Measurements from ENCODE around the gene CCS. TPM values are rescaled to one million over a fixed set of nuclear protein-coding genes. Genes with fewer than 3 reads are reported as not detected.
"Not testable (repeated sequence)": the region's sequence is repeated elsewhere in the genome, so short reads cannot be mapped to it uniquely, and the experiment has no call there.

CCS gene
- total and polyA plus RNA-seq, 2 of the 4 experiments (the other 2 are of a cell fraction): 20.1 to 53.0 TPM

DNA sequence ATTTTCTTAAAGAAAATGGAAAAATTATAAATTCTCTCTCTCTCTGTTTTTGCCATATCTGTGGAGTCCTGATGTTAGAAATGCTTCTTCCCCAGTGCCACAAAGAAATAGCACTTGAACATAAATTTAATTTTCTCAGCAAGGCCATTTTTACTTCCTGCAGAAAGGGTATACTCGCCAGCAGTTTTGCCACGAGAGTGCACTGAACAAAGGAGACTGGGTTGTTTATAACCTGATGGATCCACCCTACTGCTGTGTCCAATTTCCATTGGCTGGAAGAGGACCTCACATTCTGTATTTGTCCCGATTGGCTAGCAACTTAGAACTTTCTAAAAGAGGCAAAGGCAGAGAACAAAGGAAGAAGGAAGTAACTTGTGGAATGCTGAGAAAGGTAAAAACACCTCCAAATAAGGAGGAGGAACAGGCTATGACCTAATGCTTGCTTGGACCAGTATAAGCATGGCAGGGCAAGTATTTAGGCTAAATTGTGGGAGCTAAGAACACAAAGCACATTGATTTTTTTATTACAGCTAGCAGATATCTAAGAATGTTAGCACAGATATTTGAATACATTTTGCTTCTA is 10.3 kb upstream of the CCS start:
- H2BK15ac ChIP-seq (ENCODE audit: low read depth, low read length); H4K8ac ChIP-seq (ENCODE audit: low read depth in 2 of 2, low read length in 2 of 2); H3K27me3 ChIP-seq (ENCODE audit: control insufficient read depth, insufficient read depth, low read length); DNase-seq; CTCF ChIA-PET; H3K4me1 ChIP-seq (ENCODE audit: control insufficient read depth, insufficient read depth, low read length); H3K9me3 ChIP-seq (ENCODE audit: control insufficient read depth, insufficient read depth, low read length); H4K5ac ChIP-seq (ENCODE audit: low read depth, low read length); H3K4me2 ChIP-seq (ENCODE audit: low read depth, low read length); H3K18ac ChIP-seq (ENCODE audit: low read depth, low read length); BruUV-seq (replicated peaks); H3K4ac ChIP-seq (ENCODE audit: low read depth, low read length); POLR2A ChIA-PET (ENCODE audit: unreplicated experiment); H3K27ac ChIP-seq (ENCODE audit: insufficient read depth, low read length); H3K14ac ChIP-seq (replicated peaks; ENCODE audit: low read depth, low read length); H3K56ac ChIP-seq (ENCODE audit: extremely low read depth, insufficient read depth, low read length); dilution Hi-C loops (cut with HindIII; ENCODE audit: low sequenced_read_pairs, unreplicated experiment); H3K9me1 ChIP-seq (ENCODE audit: insufficient read depth, low read length); H4K91ac ChIP-seq (ENCODE audit: insufficient read depth, low read depth, low read length); H2AFZ ChIP-seq (replicated peaks; ENCODE audit: low read length, poor library complexity); intact Hi-C loops (cut with micrococcal nuclease); H3K9ac ChIP-seq (ENCODE audit: low read depth, low read length); H2AK9ac ChIP-seq (replicated peaks; ENCODE audit: low read depth, low read length, poor library complexity); H2BK20ac ChIP-seq (ENCODE audit: low read depth, low read length); ATAC-seq (ENCODE audit: low read depth); H2BK120ac ChIP-seq (ENCODE audit: low read depth, low read length); H3K79me1 ChIP-seq (ENCODE audit: low read depth in 1 of 2, low read length in 2 of 2); H4K20me1 ChIP-seq (ENCODE audit: insufficient read depth, low read length); in situ Hi-C loops (cut with MboI; ENCODE audit: low sequenced_read_pairs); H3K23ac ChIP-seq (ENCODE audit: low read depth, low read length); H3K4me3 ChIP-seq (ENCODE audit: insufficient read depth, low read depth, low read length); H2AK5ac ChIP-seq (ENCODE audit: low read depth, low read length); H3K36me3 ChIP-seq (ENCODE audit: control insufficient read depth, insufficient read depth, low read length); H2BK5ac ChIP-seq (ENCODE audit: low read depth, low read length, poor library complexity, severe bottlenecking): not testable (repeated sequence)
- WGBS, 2 experiments (ENCODE audit: extremely low coverage in 2 of 2, insufficient read length in 1 of 2): 83% methylated on average over 2 of the region's 3 CpGs; no CpG with 5 or more reads in 1 of the 2 experiments

DNA sequence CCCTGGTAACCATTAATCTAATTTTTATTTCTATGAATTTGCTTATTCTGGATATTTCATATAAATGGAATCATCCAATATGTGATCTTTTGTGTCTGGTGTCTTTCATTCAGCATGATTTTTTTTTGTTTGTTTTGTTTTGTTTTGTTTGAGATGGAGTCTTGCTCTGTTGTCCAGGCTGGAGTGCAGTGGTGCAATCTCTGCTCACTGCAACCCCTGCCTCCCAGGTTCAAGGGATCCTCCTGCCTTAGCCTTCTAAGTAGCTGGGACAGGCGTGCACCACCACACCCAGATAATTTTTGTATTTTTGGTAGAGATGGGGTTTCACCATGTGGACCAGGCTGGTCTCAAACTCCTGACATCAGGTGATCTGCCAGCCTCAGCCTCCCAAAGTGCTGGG is 7.5 kb upstream of the CCS start:
- H3K9me1 ChIP-seq (ENCODE audit: insufficient read depth, low read length); H3K4me2 ChIP-seq (ENCODE audit: low read depth, low read length); H3K14ac ChIP-seq (replicated peaks; ENCODE audit: low read depth, low read length); H3K79me1 ChIP-seq (ENCODE audit: low read depth in 1 of 2, low read length in 2 of 2); H3K4me3 ChIP-seq (ENCODE audit: insufficient read depth, low read depth, low read length); H2BK5ac ChIP-seq (ENCODE audit: low read depth, low read length, poor library complexity, severe bottlenecking); H4K20me1 ChIP-seq (ENCODE audit: insufficient read depth, low read length); H3K23ac ChIP-seq (ENCODE audit: low read depth, low read length); H3K36me3 ChIP-seq (ENCODE audit: control insufficient read depth, insufficient read depth, low read length); in situ Hi-C loops (cut with MboI; ENCODE audit: low sequenced_read_pairs); H3K27me3 ChIP-seq (ENCODE audit: control insufficient read depth, insufficient read depth, low read length); H2AK9ac ChIP-seq (replicated peaks; ENCODE audit: low read depth, low read length, poor library complexity); ATAC-seq (ENCODE audit: low read depth); H3K9ac ChIP-seq (ENCODE audit: low read depth, low read length); DNase-seq; H4K5ac ChIP-seq (ENCODE audit: low read depth, low read length); intact Hi-C loops (cut with micrococcal nuclease); H3K18ac ChIP-seq (ENCODE audit: low read depth, low read length); POLR2A ChIA-PET (ENCODE audit: unreplicated experiment); H3K27ac ChIP-seq (ENCODE audit: insufficient read depth, low read length); H3K9me3 ChIP-seq (ENCODE audit: control insufficient read depth, insufficient read depth, low read length); CTCF ChIA-PET; H4K91ac ChIP-seq (ENCODE audit: insufficient read depth, low read depth, low read length); H4K8ac ChIP-seq (ENCODE audit: low read depth in 2 of 2, low read length in 2 of 2); BruUV-seq (replicated peaks); H2BK15ac ChIP-seq (ENCODE audit: low read depth, low read length); H2AFZ ChIP-seq (replicated peaks; ENCODE audit: low read length, poor library complexity); H2AK5ac ChIP-seq (ENCODE audit: low read depth, low read length); H2BK20ac ChIP-seq (ENCODE audit: low read depth, low read length); H3K4ac ChIP-seq (ENCODE audit: low read depth, low read length); H3K4me1 ChIP-seq (ENCODE audit: control insufficient read depth, insufficient read depth, low read length); H2BK120ac ChIP-seq (ENCODE audit: low read depth, low read length); dilution Hi-C loops (cut with HindIII; ENCODE audit: low sequenced_read_pairs, unreplicated experiment); H3K56ac ChIP-seq (ENCODE audit: extremely low read depth, insufficient read depth, low read length): not testable (repeated sequence)
- WGBS, 2 experiments (ENCODE audit: extremely low coverage in 2 of 2, insufficient read length in 1 of 2): no CpG with 5 or more reads among the region's 1 CpG

Data from IMR-90 (cell line).